ENCODE measurements around the gene ZNF789.
A peak's percentile ranks its signal among the peaks of the same experiment; 100 is the strongest.

DNA sequence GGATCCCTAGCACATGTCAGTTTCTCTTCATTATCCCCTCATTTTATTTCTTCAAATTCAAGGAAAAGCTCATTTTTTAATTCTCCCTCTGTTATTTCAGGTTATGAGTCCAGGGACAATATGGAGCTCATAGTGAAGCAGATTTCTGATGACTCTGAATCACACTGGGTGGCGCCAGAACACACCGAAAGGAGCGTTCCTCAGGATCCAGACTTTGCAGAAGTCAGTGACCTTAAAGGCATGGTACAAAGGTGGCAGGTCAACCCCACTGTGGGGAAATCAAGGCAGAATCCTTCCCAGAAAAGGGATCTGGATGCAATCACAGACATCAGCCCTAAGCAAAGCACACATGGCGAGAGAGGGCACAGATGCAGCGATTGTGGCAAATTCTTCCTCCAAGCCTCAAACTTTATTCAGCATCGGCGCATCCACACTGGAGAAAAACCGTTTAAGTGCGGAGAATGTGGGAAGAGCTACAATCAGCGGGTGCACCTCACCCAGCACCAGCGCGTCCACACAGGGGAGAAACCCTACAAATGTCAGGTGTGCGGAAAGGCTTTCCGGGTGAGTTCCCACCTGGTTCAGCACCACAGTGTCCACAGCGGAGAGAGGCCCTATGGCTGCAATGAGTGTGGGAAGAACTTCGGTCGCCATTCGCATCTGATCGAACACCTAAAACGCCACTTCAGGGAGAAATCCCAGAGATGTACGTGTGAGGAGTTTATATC is 53.2 kb downstream of the ZNF789 start:
- TF ChIP-seq, protein P1, sequence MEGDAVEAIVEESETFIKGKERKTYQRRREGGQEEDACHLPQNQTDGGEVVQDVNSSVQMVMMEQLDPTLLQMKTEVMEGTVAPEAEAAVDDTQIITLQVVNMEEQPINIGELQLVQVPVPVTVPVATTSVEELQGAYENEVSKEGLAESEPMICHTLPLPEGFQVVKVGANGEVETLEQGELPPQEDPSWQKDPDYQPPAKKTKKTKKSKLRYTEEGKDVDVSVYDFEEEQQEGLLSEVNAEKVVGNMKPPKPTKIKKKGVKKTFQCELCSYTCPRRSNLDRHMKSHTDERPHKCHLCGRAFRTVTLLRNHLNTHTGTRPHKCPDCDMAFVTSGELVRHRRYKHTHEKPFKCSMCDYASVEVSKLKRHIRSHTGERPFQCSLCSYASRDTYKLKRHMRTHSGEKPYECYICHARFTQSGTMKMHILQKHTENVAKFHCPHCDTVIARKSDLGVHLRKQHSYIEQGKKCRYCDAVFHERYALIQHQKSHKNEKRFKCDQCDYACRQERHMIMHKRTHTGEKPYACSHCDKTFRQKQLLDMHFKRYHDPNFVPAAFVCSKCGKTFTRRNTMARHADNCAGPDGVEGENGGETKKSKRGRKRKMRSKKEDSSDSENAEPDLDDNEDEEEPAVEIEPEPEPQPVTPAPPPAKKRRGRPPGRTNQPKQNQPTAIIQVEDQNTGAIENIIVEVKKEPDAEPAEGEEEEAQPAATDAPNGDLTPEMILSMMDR (IDR thresholded peaks at IDR 0.05), result peak in 1 of 2 donors; percentile 13
- no peak for TF ChIP-seq POLR2A (IDR thresholded peaks at IDR 0.05)

All from suprapubic skin (tissue), 3 donors.